AG04450 (cell line): Measurements from ENCODE around the gene EPC1. TPM values are rescaled to one million over a fixed set of nuclear protein-coding genes. Genes with fewer than 3 reads are reported as not detected.
"Not testable (repeated sequence)": the region's sequence is repeated elsewhere in the genome, so short reads cannot be mapped to it uniquely, and the experiment has no call there.

Experiments used
- CTCF ChIA-PET: fragments of 300-600, 350-600 bp; formaldehyde crosslinking; extraction: SDS; loops from one replicate; lab custom pipeline; 2022; ENCODE audit warnings: antibody characterized with exemption, inconsistent platforms; lab: Charles Lee
- POLR2A ChIA-PET: fragments of 350-600 bp; formaldehyde crosslinking; extraction: SDS; loops from one replicate; lab custom pipeline; 2021; ENCODE audit warnings: antibody characterized with exemption, inconsistent platforms; lab: Yijun Ruan, JAX
- DNase-seq: peaks from one replicate; pipeline ENCODE4 v3.0.0-alpha.2; 2011; ENCODE audit warnings: low read depth, low spot score
- H3K27ac ChIP-seq: one replicate; pipeline ENCODE4 v1.5.1; 2012; ENCODE audit warnings: low read depth, low read length, control low read depth
- H3K27me3 ChIP-seq: one replicate; pipeline ENCODE4 v1.6.0; 2012; ENCODE audit warnings: low read length; ENCODE audit not compliant: control insufficient read depth, insufficient read depth
- H3K4me3 ChIP-seq: 2 replicates; pipeline ENCODE4 v1.5.1; 2011; ENCODE audit warnings: mild to moderate bottlenecking, low read depth, low read length, control low read depth
- H3K9me3 ChIP-seq: 2 replicates; pipeline ENCODE4 v1.5.1; 2012; ENCODE audit warnings: low read length; ENCODE audit not compliant: control insufficient read depth, insufficient read depth
- CTCF ChIP-seq: IDR thresholded peaks from 2 replicates; pipeline ENCODE4 v1.5.1; 2011; ENCODE audit warnings: low read depth, low read length, control low read depth, inconsistent platforms
- polyA minus RNA-seq: library from RNA; depleted of rRNA, polyadenylated mRNA; stranded (reverse); fragments of >200 nt; gene quantifications from 2 replicates; pipeline ENCODE4 v1.2.3, GENCODE V29; 2011; rRNA and poly(A)+ RNA removed
- polyA plus RNA-seq: library from polyadenylated mRNA; depleted of rRNA; stranded (reverse); fragments of >200 nt; gene quantifications from 2 replicates; pipeline ENCODE4 v1.2.3, GENCODE V29; 2011; rRNA removed

EPC1 gene
- polyA plus RNA-seq (27.3 and 34.1 TPM in 2 replicates), polyA minus RNA-seq (58.1 and 74.4 TPM in 2 replicates)

DNA sequence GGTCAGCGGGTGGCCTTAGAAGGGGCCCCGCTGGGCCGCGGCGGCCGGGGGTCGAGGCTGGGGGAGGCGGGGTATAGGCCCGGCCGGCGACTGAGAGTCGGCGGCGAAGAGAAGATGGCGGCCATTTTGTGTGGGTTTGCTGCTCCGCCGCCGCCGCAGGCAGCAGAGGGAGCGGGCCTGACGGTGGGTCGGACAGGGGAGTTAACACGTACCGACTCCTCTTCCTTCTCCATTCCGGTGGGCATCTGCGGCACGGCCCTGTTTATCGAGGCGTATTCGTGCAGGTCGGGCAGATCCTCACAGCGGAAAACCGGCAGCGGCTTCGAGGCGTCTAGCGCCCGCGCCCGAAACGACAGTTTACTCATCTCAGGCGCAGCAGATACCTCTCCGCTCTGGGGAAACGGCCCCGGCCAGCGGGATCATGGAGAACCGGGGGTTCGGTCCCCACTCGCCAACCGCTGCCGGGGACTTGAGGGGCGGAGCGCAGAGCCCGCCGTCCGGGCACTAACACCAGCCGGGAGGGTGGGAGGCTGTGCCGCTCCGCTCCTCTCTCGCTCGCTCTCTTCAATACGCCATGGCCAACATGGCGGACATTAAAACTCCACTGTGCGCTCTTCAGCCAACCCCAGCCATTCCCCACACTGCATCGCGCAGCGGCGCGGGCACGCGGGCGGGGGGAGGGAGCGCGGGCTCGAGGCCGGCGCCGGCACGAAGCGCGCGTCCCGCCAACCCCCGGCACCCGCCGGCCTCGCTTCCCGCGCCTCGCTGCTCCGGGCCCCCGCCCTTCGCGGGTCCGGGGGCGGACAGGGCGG, at the start of gene EPC1:
Gene EPC1 (minus strand): TSS at position 608 of the 812 bp plus-strand sequence. CDS start 243 bp downstream, at position 365.
- Histone ChIP-seq H3K27me3 (no peaks in the 10 kb centered on the region), H3K9me3 (no peaks in the 10 kb centered on the region; the same call in 1 of the 2 replicates), H3K27ac (peak within 1 kb of the TSS; percentile 100), H3K4me3 (peak within 1 kb of the TSS; percentile 96)
- POLR2A ChIA-PET, result interaction anchor here (0.8 to 1.6 kb wide), 2 partner anchors 12 to 32 kb away, joined by 3 read pairs; no protein-coding TSS in a partner anchor
- peak; percentile 60 for DNase-seq
- TF ChIP-seq CTCF, result no peak
- CTCF ChIA-PET, result interaction anchor here (1.2 to 2.7 kb wide), 8 partner anchors 11 to 120 kb away, joined by 3 to 38 read pairs (median 5); no protein-coding TSS in a partner anchor

DNA sequence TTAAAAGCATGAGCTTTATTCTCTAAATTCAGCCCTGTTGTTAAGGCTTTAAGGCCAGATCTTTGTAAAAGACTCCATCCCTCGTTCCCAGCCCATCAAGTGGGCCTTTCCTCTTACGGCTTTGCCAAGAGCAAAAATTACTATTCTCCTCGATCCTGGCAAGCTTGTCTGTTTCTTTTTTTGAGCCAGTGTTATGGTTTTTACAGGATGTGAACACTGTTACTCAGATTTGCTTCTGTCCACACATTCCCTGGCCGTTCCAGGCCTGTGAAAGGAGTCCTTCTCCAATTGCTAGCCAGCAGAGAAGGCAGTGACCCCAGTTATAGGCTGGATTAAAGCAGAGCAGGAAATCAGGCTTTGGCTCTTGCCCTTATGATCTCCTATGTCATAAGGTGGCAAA, 47.0 kb upstream of the EPC1 start:
- Histone ChIP-seq H3K4me3 (no peak overlapping the region), H3K9me3 (no peaks in the 10 kb centered on the region), H3K27me3 (no peaks in the 10 kb centered on the region), H3K27ac (no peak overlapping the region)
- no peak for DNase-seq
- POLR2A ChIA-PET, result no interaction called here
- CTCF ChIA-PET, result no interaction called here
- no peak for TF ChIP-seq CTCF

- DNase-seq, CTCF ChIA-PET, H3K27ac ChIP-seq, H3K9me3 ChIP-seq, H3K4me3 ChIP-seq, POLR2A ChIA-PET, H3K27me3 ChIP-seq: not testable (repeated sequence)
Measured at GRCh38 chr10:32392284-32392683, 45.3 kb upstream of the EPC1 start.

- CTCF ChIA-PET, result no interaction called here
Measured at GRCh38 chr10:32390193-32390592, 43.2 kb upstream of the EPC1 start.

More at GRCh38 chr10:32390193-32390592, 43.2 kb upstream of the EPC1 start:
- H3K27ac ChIP-seq, result no peak overlapping the region
- DNase-seq, result no peak
- no peak overlapping the region for H3K4me3 ChIP-seq
- no peaks in the 10 kb centered on the region for H3K9me3 ChIP-seq
- POLR2A ChIA-PET, result interaction anchor here (0.5 kb wide), 1 partner anchor 70 kb away, joined by 13 read pairs; no protein-coding TSS in a partner anchor
- no peak for TF ChIP-seq CTCF
- H3K27me3 ChIP-seq, result no peaks in the 10 kb centered on the region
